Erythroblast (primary cell): Measurements from ENCODE around the gene AP2A2.
"Not testable (repeated sequence)": the region's sequence is repeated elsewhere in the genome, so short reads cannot be mapped to it uniquely, and the experiment has no call there.

ENCODE experiments used
- GATA1 ChIP-seq: IDR thresholded peaks from 2 replicates; pipeline ENCODE4 v1.6.1; 2011; ENCODE audit warnings: low read depth, mild to moderate bottlenecking, control low read depth, low read length, moderate library complexity
- POLR2A ChIP-seq: IDR thresholded peaks from 2 replicates; pipeline ENCODE4 v1.6.1; 2011; ENCODE audit warnings: mild to moderate bottlenecking, low read length

GRCh38 chr11:1016610-1017126, 91.0 kb downstream of the AP2A2 start:
- TF ChIP-seq POLR2A, GATA1: not testable (repeated sequence)
